Coronary artery (tissue), 2 donors: ENCODE measurements around the gene NEDD4.
A peak's percentile ranks its signal among the peaks of the same experiment; 100 is the strongest.
"Not testable (repeated sequence)": the region's sequence is repeated elsewhere in the genome, so short reads cannot be mapped to it uniquely, and the experiment has no call there.

Experiments
- DNase-seq: peaks from one replicate; pipeline ENCODE4 v3.0.0-alpha.2; 2017; ENCODE audit warnings: low spot score
- H3K27ac ChIP-seq, 2 donors: fragments of 200-600 bp; sonication (generic); one replicate each; pipeline ENCODE4 v1.5.1; 2016 to 2019
- H3K4me3 ChIP-seq: fragments of 200-600 bp; sonication (generic); 2 replicates; pipeline ENCODE4 v1.5.1; 2016; ENCODE audit warnings: mild to moderate bottlenecking, moderate library complexity
- CTCF ChIP-seq: fragments of 200-600 bp; sonication (generic); IDR thresholded peaks from one replicate; pipeline ENCODE4 v1.5.1; 2019; ENCODE audit warnings: antibody characterized with exemption

The NEDD4 gene

GRCh38 chr15:56019819-56020486 lies 26.5 kb upstream of the NEDD4 start:
- no peak overlapping the region for H3K4me3 ChIP-seq
- H3K27ac ChIP-seq = no peak overlapping the region
- no peak for DNase-seq
- no peak for TF ChIP-seq CTCF

- H3K27ac ChIP-seq = no peak overlapping the region
- no peak overlapping the region for H3K4me3 ChIP-seq
- no peak for TF ChIP-seq CTCF
- no peak for DNase-seq
These were observed 25.8 kb upstream of the NEDD4 start for GRCh38 chr15:56019060-56019793.

- no peak for DNase-seq
- Histone ChIP-seq H3K27ac (no peak overlapping the region), H3K4me3 (no peak overlapping the region)
- no peak for TF ChIP-seq CTCF
These were observed 24.5 kb upstream of the NEDD4 start for GRCh38 chr15:56017920-56018319.

- Histone ChIP-seq H3K4me3 (no peak overlapping the region), H3K27ac (no peak overlapping the region)
- no peak for TF ChIP-seq CTCF
- no peak for DNase-seq
These were observed 24.1 kb upstream of the NEDD4 start for GRCh38 chr15:56017511-56017910.

GRCh38 chr15:56016281-56016680 lies 22.9 kb upstream of the NEDD4 start:
- no peak overlapping the region for H3K27ac ChIP-seq
- TF ChIP-seq CTCF = no peak
- no peak overlapping the region for H3K4me3 ChIP-seq
- no peak for DNase-seq

GRCh38 chr15:56014677-56015076 lies 21.3 kb upstream of the NEDD4 start:
- Histone ChIP-seq H3K4me3 (no peak overlapping the region), H3K27ac (no peak overlapping the region)
- no peak for DNase-seq
- no peak for TF ChIP-seq CTCF

GRCh38 chr15:56007053-56007452 lies 13.6 kb upstream of the NEDD4 start:
- H3K4me3 ChIP-seq = peak overlapping the region; percentile 66
- DNase-seq = not testable (repeated sequence)
- peak overlapping the region; percentile 60 to 66 for H3K27ac ChIP-seq

- DNase-seq = not testable (repeated sequence)
- Histone ChIP-seq H3K27ac (peak overlapping the region; percentile 60 to 66), H3K4me3 (peak overlapping the region; percentile 66)
These were observed 13.0 kb upstream of the NEDD4 start for GRCh38 chr15:56006371-56006770.

- DNase-seq, H3K4me3 ChIP-seq, H3K27ac ChIP-seq: not testable (repeated sequence)
These were observed 10.9 kb upstream of the NEDD4 start for GRCh38 chr15:56004281-56004680.

- H3K27ac ChIP-seq, H3K4me3 ChIP-seq, DNase-seq: not testable (repeated sequence)
These were observed 10.4 kb upstream of the NEDD4 start for GRCh38 chr15:56003777-56004176.

- DNase-seq, H3K27ac ChIP-seq, H3K4me3 ChIP-seq: not testable (repeated sequence)
These were observed 9.9 kb upstream of the NEDD4 start for GRCh38 chr15:56003277-56003676.
